ENCODE results near the gene SEMA5B. TPM values are rescaled to one million over a fixed set of nuclear protein-coding genes. Genes with fewer than 3 reads are reported as not detected.

SEMA5B gene
- total and polyA plus RNA-seq, 8 donors = 0.52 to 11.0 (median 1.3) TPM

- intact Hi-C loops (cut with DNase I) = no loop called here
- ATAC-seq (no peak), DNase-seq (no peak), FAIRE-seq (no peak)
- Histone ChIP-seq H3K27ac (no peak overlapping the region), H3K9me3 (no peaks in the 10 kb centered on the region), H3K36me3 (no peaks in the 10 kb centered on the region), H3K4me1 (no peaks in the 10 kb centered on the region), H3K4me3 (no peak overlapping the region), H3K27me3 (no peaks in the 10 kb centered on the region)
- 85 to 87% methylated on average over 4 of the region's 4 CpGs for WGBS, 2 donors
- no peak for TF ChIP-seq CTCF (IDR thresholded peaks at IDR 0.05)
Observed at GRCh38 chr3:122985539-122985938, 42.0 kb downstream of the SEMA5B start.

GRCh38 chr3:122984650-122985049 lies 42.9 kb downstream of the SEMA5B start:
- Histone ChIP-seq H3K9me3 (no peaks in the 10 kb centered on the region), H3K4me3 (no peak overlapping the region), H3K27ac (no peak overlapping the region), H3K4me1 (no peaks in the 10 kb centered on the region), H3K27me3 (no peaks in the 10 kb centered on the region), H3K36me3 (no peaks in the 10 kb centered on the region)
- intact Hi-C loops (cut with DNase I) = no loop called here
- DNase-seq (no peak), ATAC-seq (no peak), FAIRE-seq (no peak)
- no peak for TF ChIP-seq CTCF (IDR thresholded peaks at IDR 0.05)
- 73 to 83% methylated on average over 3 of the region's 3 CpGs for WGBS, 2 donors

GRCh38 chr3:122984007-122984406 lies 43.6 kb downstream of the SEMA5B start:
- no peak for DNase-seq
- TF ChIP-seq CTCF (IDR thresholded peaks at IDR 0.05) = no peak
- Histone ChIP-seq H3K4me3 (no peak overlapping the region), H3K27ac (no peak overlapping the region), H3K36me3 (no peaks in the 10 kb centered on the region), H3K27me3 (no peaks in the 10 kb centered on the region), H3K9me3 (no peaks in the 10 kb centered on the region), H3K4me1 (no peaks in the 10 kb centered on the region)
- intact Hi-C loops (cut with DNase I) = no loop called here
- ATAC-seq = no peak
- no peak for FAIRE-seq
- 80 to 81% methylated on average over 10 to 11 of the region's 11 CpGs for WGBS, 2 donors

GRCh38 chr3:122982216-122983185 lies 45.1 kb downstream of the SEMA5B start:
- Histone ChIP-seq H3K9me3 (no peaks in the 10 kb centered on the region), H3K27ac (no peak overlapping the region), H3K4me3 (no peak overlapping the region), H3K36me3 (no peaks in the 10 kb centered on the region), H3K27me3 (no peaks in the 10 kb centered on the region), H3K4me1 (no peaks in the 10 kb centered on the region)
- no peak for ATAC-seq
- intact Hi-C loops (cut with DNase I) = no loop called here
- WGBS, 2 donors = 71 to 76% methylated on average over 15 of the region's 15 CpGs
- DNase-seq = no peak
- TF ChIP-seq CTCF (IDR thresholded peaks at IDR 0.05) = no peak
- FAIRE-seq = no peak

GRCh38 chr3:122979211-122979610 lies 48.4 kb downstream of the SEMA5B start:
- no peaks in the 10 kb centered on the region for H3K9me3 ChIP-seq
- H3K27me3 ChIP-seq = no peaks in the 10 kb centered on the region
- no peak overlapping the region for H3K27ac ChIP-seq
- ATAC-seq (no peak), FAIRE-seq (no peak), DNase-seq (no peak)
- H3K4me3 ChIP-seq = no peak overlapping the region
- intact Hi-C loops (cut with DNase I) = no loop called here
- 64 to 77% methylated on average over 8 of the region's 8 CpGs for WGBS, 2 donors
- no peak for TF ChIP-seq CTCF (IDR thresholded peaks at IDR 0.05)
- H3K36me3 ChIP-seq = no peaks in the 10 kb centered on the region
- no peaks in the 10 kb centered on the region for H3K4me1 ChIP-seq
